CD4-positive, alpha-beta T cell treated with Interleukin-15 for 4 hours (primary cell): ENCODE measurements around the gene TAS2R1.
"Not testable (repeated sequence)": the region's sequence is repeated elsewhere in the genome, so short reads cannot be mapped to it uniquely, and the experiment has no call there.

ENCODE experiments used
- DNase-seq: peaks from one replicate; pipeline ENCODE4 v3.0.0-alpha.2; 2020; ENCODE audit warnings: low spot score

Gene TAS2R1

GRCh38 chr5:9622971-9623421, 7.2 kb downstream of the TAS2R1 start:
- DNase-seq = no peak

GRCh38 chr5:9621379-9621903, 8.7 kb downstream of the TAS2R1 start:
- no peak for DNase-seq

GRCh38 chr5:9619331-9620092, 10.6 kb downstream of the TAS2R1 start:
- DNase-seq = no peak

- no peak for DNase-seq
Measured at GRCh38 chr5:9617739-9618504, 12.2 kb downstream of the TAS2R1 start.

GRCh38 chr5:9617221-9617620, 12.9 kb downstream of the TAS2R1 start:
- DNase-seq = no peak

GRCh38 chr5:9615331-9615730, 14.8 kb downstream of the TAS2R1 start:
- no peak for DNase-seq

- DNase-seq = no peak
Measured at GRCh38 chr5:9613360-9613759, 16.8 kb downstream of the TAS2R1 start.

- DNase-seq = no peak
Measured at GRCh38 chr5:9610969-9611368, 19.2 kb downstream of the TAS2R1 start.

GRCh38 chr5:9610364-9610763, 19.8 kb downstream of the TAS2R1 start:
- no peak for DNase-seq

GRCh38 chr5:9608093-9608492, 22.1 kb downstream of the TAS2R1 start:
- DNase-seq = no peak

GRCh38 chr5:9605041-9605838, 24.9 kb downstream of the TAS2R1 start:
- DNase-seq = no peak

GRCh38 chr5:9604416-9604815, 25.7 kb downstream of the TAS2R1 start:
- DNase-seq = no peak

GRCh38 chr5:9601055-9601739, 29.0 kb downstream of the TAS2R1 start:
- no peak for DNase-seq

GRCh38 chr5:9599391-9599790, 30.8 kb downstream of the TAS2R1 start:
- DNase-seq = no peak

- not testable (repeated sequence) for DNase-seq
Measured at GRCh38 chr5:9598329-9598728, 31.8 kb downstream of the TAS2R1 start.

- DNase-seq = not testable (repeated sequence)
Measured at GRCh38 chr5:9597322-9597721, 32.8 kb downstream of the TAS2R1 start.

- DNase-seq = no peak
Measured at GRCh38 chr5:9596824-9597223, 33.3 kb downstream of the TAS2R1 start.

GRCh38 chr5:9596171-9596780, 33.9 kb downstream of the TAS2R1 start:
- no peak for DNase-seq

GRCh38 chr5:9594913-9595312, 35.2 kb downstream of the TAS2R1 start:
- DNase-seq = no peak

GRCh38 chr5:9589049-9589835, 40.9 kb downstream of the TAS2R1 start:
- DNase-seq = no peak
